ENCODE data around the gene STX5. TPM values are rescaled to one million over a fixed set of nuclear protein-coding genes. Genes with fewer than 3 reads are reported as not detected.
A peak's percentile ranks its signal among the peaks of the same experiment; 100 is the strongest.

The STX5 gene
- total and polyA plus RNA-seq, 10 of the 15 experiments (the other 5 are each of a cell fraction or from before 2014, with no cell fraction given): 3.8 to 35.4 (median 27.4) TPM

DNA sequence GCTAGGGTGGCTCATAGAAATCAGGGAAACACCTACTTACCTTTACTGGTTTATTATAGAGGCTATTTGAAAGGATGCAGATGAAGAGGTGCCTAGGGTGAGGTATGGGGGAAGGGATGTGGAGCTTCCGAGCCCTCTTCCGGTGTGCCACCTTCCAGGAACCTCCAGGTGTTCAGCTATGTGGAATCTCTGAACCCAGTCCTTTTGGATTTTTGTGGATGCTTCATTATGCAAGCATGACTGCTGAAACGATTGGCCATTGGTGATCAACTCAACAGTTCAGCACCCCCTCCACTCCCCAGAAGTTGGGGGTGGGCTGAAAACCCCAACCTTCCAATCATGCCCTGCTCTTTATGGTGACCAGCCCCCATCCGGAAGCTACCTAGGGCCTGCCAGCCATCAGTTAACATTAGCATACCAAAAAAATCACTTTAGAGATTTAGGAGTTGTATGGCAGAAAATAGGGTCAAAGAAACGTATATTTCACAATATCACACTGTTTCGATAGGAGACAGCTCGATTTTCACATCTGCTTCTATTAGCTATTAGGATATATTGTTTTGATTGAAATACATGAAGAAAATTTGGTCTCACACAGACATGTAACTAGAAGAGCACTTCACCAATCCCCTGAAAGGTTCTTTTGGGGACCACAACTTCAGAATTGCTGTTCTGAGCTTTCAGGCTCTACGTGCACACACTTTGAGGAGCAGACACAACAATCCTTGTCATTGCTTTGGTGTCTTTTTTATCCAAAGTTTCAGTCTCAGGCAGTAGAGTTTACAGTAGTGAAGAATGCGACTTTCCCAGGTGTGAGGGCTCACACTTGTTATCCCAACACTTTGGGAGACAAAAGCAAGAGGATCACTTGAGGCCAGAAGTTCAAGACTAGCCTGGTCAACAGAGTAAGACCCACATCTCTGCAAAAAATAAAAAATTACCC is 73.7 kb downstream of the STX5 start:
- Histone ChIP-seq H2AFZ (ENCODE audit: control insufficient read depth, low read depth, low read length) (no peak overlapping the region), H4K20me1 (ENCODE audit: control insufficient read depth, insufficient read depth) (no peaks in the 10 kb centered on the region), H3K9me3 (replicated peaks; ENCODE audit: control insufficient read depth, insufficient read depth, low read length) (no peaks in the 10 kb centered on the region), H3K4me3 (no peak overlapping the region), H3K27me3 (replicated peaks in 1 of 2; ENCODE audit: control insufficient read depth in 2 of 2, insufficient read depth in 2 of 2, low read length in 1 of 2) (no peaks in the 10 kb centered on the region), H3K4me1 (ENCODE audit: control insufficient read depth, insufficient read depth, low read length) (peaks cover 5% of the 10 kb centered on the region), H3K4me2 (ENCODE audit: control insufficient read depth, insufficient read depth) (no peak overlapping the region), H3K9ac (ENCODE audit: control insufficient read depth, insufficient read depth, low read length) (no peak overlapping the region), H3K36me3 (ENCODE audit: control insufficient read depth in 2 of 2, insufficient read depth in 2 of 2, low read length in 1 of 2) (no peaks in the 10 kb centered on the region), H3K79me2 (ENCODE audit: control insufficient read depth, insufficient read depth, low read length) (peaks cover 15% of the 10 kb centered on the region), H3K27ac (ENCODE audit: control insufficient read depth, insufficient read depth) (no peak overlapping the region)
- in situ Hi-C loops (cut with MboI) (no loop called here), intact Hi-C loops (cut with micrococcal nuclease; ENCODE audit: unreplicated experiment) (no loop called here)
- CTCF ChIA-PET: interaction anchor here (0.7 to 1.2 kb wide), 2 partner anchors 28 to 215 kb away, joined by 3 to 4 read pairs; no protein-coding TSS in a partner anchor
- no TSS peak for BruUV-seq (replicated peaks)
- WGBS (ENCODE audit: insufficient coverage, insufficient replicate concordance, low lambda C conversion rate, missing lambda C conversion rate): 57% methylated on average over 9 of the region's 9 CpGs
- POLR2A ChIA-PET: interaction anchor here (0.5 to 2.4 kb wide), 5 partner anchors 11 to 210 kb away, joined by 3 to 17 read pairs (median 4); partner anchors contain the start of gene TTC9C
- SMC1A ChIA-PET (ENCODE audit: uncharacterized antibody, unreplicated experiment): interaction anchor here (1.5 to 2.1 kb wide), 3 partner anchors 10 to 64 kb away, joined by 3 to 5 read pairs (median 4); no protein-coding TSS in a partner anchor
- ATAC-seq (no peak), DNase-seq (ENCODE audit: low read depth, low spot score) (no peak), FAIRE-seq (no peak)
- RAD21 ChIA-PET (ENCODE audit: unreplicated experiment): interaction anchor here (0.7 to 0.9 kb wide), 4 partner anchors 12 to 333 kb away, joined by 3 read pairs; partner anchors contain the start of genes HNRNPUL2 and TAF6L
- TF ChIP-seq, protein P1, sequence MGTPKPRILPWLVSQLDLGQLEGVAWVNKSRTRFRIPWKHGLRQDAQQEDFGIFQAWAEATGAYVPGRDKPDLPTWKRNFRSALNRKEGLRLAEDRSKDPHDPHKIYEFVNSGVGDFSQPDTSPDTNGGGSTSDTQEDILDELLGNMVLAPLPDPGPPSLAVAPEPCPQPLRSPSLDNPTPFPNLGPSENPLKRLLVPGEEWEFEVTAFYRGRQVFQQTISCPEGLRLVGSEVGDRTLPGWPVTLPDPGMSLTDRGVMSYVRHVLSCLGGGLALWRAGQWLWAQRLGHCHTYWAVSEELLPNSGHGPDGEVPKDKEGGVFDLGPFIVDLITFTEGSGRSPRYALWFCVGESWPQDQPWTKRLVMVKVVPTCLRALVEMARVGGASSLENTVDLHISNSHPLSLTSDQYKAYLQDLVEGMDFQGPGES (IDR thresholded peaks at IDR 0.05): no peak
- no peak for TF ChIP-seq ZZZ3 (IDR thresholded peaks at IDR 0.05; ENCODE audit: control insufficient read depth, insufficient read length, low read depth)

Small RNA genes lying within 50 kb of the gene (microRNA-seq; reads per million reads assigned to microRNA genes)
- gene MIR6514 (2.6 reads per million, percentile 11 among the genes with 10 or more reads in this experiment), gene MIR6748 (not detected)

Small RNA genes lying within 50 kb of the gene (small RNA-seq; reads per million reads assigned to genes)
- 0.47 reads per million, percentile 7 among the genes with 10 or more reads in this experiment for gene MIR6514
- gene RF00099: not detected
- gene RNU6-118P: not detected
- gene SNORD22: not detected
- gene SNORD26: not detected
- gene SNORD27: not detected
- not detected for gene SNORD28
- 7,315 reads per million, percentile 100 among the genes with 10 or more reads in this experiment for gene SNORD30

Other genes with a start within 250 kb of the STX5 start
Only the 7 nearest of the 29 such genes appear.
- gene TAF6L, start 60.7 kb downstream of the STX5 start, total RNA-seq (2014; rRNA removed): 24.3 and 27.6 TPM in 2 replicates
- 12.8 and 13.6 TPM in 2 replicates for gene TAF6L, start 60.7 kb downstream of the STX5 start, total RNA-seq (2014; rRNA removed; fragmentation: Illumina TruSeq; extraction: Trizol)
- gene TAF6L, start 60.7 kb downstream of the STX5 start, total RNA-seq (2021): 25.3 and 26.9 TPM in 2 replicates
- 9.3 and 18.0 TPM in 2 replicates for gene TAF6L, start 60.7 kb downstream of the STX5 start, polyA plus RNA-seq (2011; rRNA removed)
- 4.5 and 15.0 TPM in 2 replicates for gene TAF6L, start 60.7 kb downstream of the STX5 start, polyA plus RNA-seq (2014; fragmentation: Illumina TruSeq; extraction: Trizol)
- under 1 TPM; 0.15 to 0.39 TPM for gene TAF6L, start 60.7 kb downstream of the STX5 start, polyA plus RNA-seq (2014; fragmentation: Nextera tagmentation; extraction: Ambion mirVana)
- gene TAF6L, start 60.7 kb downstream of the STX5 start, polyA plus RNA-seq (2014; rRNA removed): 34.6 and 35.6 TPM in 2 replicates
- 10 to 100 TPM; 19.9 to 23.6 TPM for gene TAF6L, start 60.7 kb downstream of the STX5 start, polyA plus RNA-seq (2016; fragmentation: Nextera tagmentation; extraction: Ambion mirVana)
- gene TMEM179B, start 44.6 kb downstream of the STX5 start, total RNA-seq (2014; rRNA removed): 49.1 and 49.8 TPM in 2 replicates
- gene TMEM179B, start 44.6 kb downstream of the STX5 start, total RNA-seq (2014; rRNA removed; fragmentation: Illumina TruSeq; extraction: Trizol): 25.5 and 25.6 TPM in 2 replicates
- gene TMEM179B, start 44.6 kb downstream of the STX5 start, total RNA-seq (2021): 25.1 and 26.0 TPM in 2 replicates
- 12.4 and 21.7 TPM in 2 replicates for gene TMEM179B, start 44.6 kb downstream of the STX5 start, polyA plus RNA-seq (2011; rRNA removed)
- 34.9 and 36.3 TPM in 2 replicates for gene TMEM179B, start 44.6 kb downstream of the STX5 start, polyA plus RNA-seq (2014; fragmentation: Illumina TruSeq; extraction: Trizol)
- 10 to 100 TPM; 57.8 to 62.8 TPM for gene TMEM179B, start 44.6 kb downstream of the STX5 start, polyA plus RNA-seq (2014; fragmentation: Nextera tagmentation; extraction: Ambion mirVana)
- 32.8 and 46.8 TPM in 2 replicates for gene TMEM179B, start 44.6 kb downstream of the STX5 start, polyA plus RNA-seq (2014; rRNA removed)
- gene TMEM179B, start 44.6 kb downstream of the STX5 start, polyA plus RNA-seq (2016; fragmentation: Nextera tagmentation; extraction: Ambion mirVana): 10 to 100 TPM; 65.3 to 82.4 TPM
- gene TMEM223, start 40.0 kb downstream of the STX5 start, total RNA-seq (2014; rRNA removed): 21.4 and 25.0 TPM in 2 replicates
- gene TMEM223, start 40.0 kb downstream of the STX5 start, total RNA-seq (2014; rRNA removed; fragmentation: Illumina TruSeq; extraction: Trizol): 11.7 and 12.3 TPM in 2 replicates
- gene TMEM223, start 40.0 kb downstream of the STX5 start, total RNA-seq (2021): 15.3 and 16.4 TPM in 2 replicates
- 7.2 and 9.9 TPM in 2 replicates for gene TMEM223, start 40.0 kb downstream of the STX5 start, polyA plus RNA-seq (2011; rRNA removed)
- gene TMEM223, start 40.0 kb downstream of the STX5 start, polyA plus RNA-seq (2014; fragmentation: Illumina TruSeq; extraction: Trizol): 9.5 and 11.1 TPM in 2 replicates
- gene TMEM223, start 40.0 kb downstream of the STX5 start, polyA plus RNA-seq (2014; fragmentation: Nextera tagmentation; extraction: Ambion mirVana): 10 to 100 TPM in 1 of 2 experiments, 1 to 10 TPM in 1; 5.3 to 10.5 TPM
- gene TMEM223, start 40.0 kb downstream of the STX5 start, polyA plus RNA-seq (2014; rRNA removed): 24.7 and 27.0 TPM in 2 replicates
- 10 to 100 TPM; 32.7 to 33.2 TPM for gene TMEM223, start 40.0 kb downstream of the STX5 start, polyA plus RNA-seq (2016; fragmentation: Nextera tagmentation; extraction: Ambion mirVana)
- gene NXF1, start 26.6 kb downstream of the STX5 start, total RNA-seq (2014; rRNA removed): 30.6 and 31.8 TPM in 2 replicates
- 22.4 and 28.0 TPM in 2 replicates for gene NXF1, start 26.6 kb downstream of the STX5 start, total RNA-seq (2014; rRNA removed; fragmentation: Illumina TruSeq; extraction: Trizol)
- gene NXF1, start 26.6 kb downstream of the STX5 start, total RNA-seq (2021): 51.8 and 56.2 TPM in 2 replicates
- 8.9 and 20.7 TPM in 2 replicates for gene NXF1, start 26.6 kb downstream of the STX5 start, polyA plus RNA-seq (2011; rRNA removed)
- gene NXF1, start 26.6 kb downstream of the STX5 start, polyA plus RNA-seq (2014; fragmentation: Illumina TruSeq; extraction: Trizol): 74.9 and 84.9 TPM in 2 replicates
- 10 to 100 TPM; 23.4 to 37.5 TPM for gene NXF1, start 26.6 kb downstream of the STX5 start, polyA plus RNA-seq (2014; fragmentation: Nextera tagmentation; extraction: Ambion mirVana)
- gene NXF1, start 26.6 kb downstream of the STX5 start, polyA plus RNA-seq (2014; rRNA removed): 43.7 and 64.1 TPM in 2 replicates
- gene NXF1, start 26.6 kb downstream of the STX5 start, polyA plus RNA-seq (2016; fragmentation: Nextera tagmentation; extraction: Ambion mirVana): 10 to 100 TPM; 71.7 to 75.5 TPM
- gene TEX54, start 790 bp upstream of the STX5 start, total RNA-seq (2014; rRNA removed): 0.68 TPM in 1 of 2 replicates, not detected in the other
- gene TEX54, start 790 bp upstream of the STX5 start, total RNA-seq (2014; rRNA removed; fragmentation: Illumina TruSeq; extraction: Trizol): not detected in 2 replicates
- not detected in 2 replicates for gene TEX54, start 790 bp upstream of the STX5 start, total RNA-seq (2021)
- gene TEX54, start 790 bp upstream of the STX5 start, polyA plus RNA-seq (2011; rRNA removed): not detected in 2 replicates
- not detected in 2 replicates for gene TEX54, start 790 bp upstream of the STX5 start, polyA plus RNA-seq (2014; fragmentation: Illumina TruSeq; extraction: Trizol)
- not detected for gene TEX54, start 790 bp upstream of the STX5 start, polyA plus RNA-seq (2014; fragmentation: Nextera tagmentation; extraction: Ambion mirVana)
- gene TEX54, start 790 bp upstream of the STX5 start, polyA plus RNA-seq (2014; rRNA removed): not detected in 2 replicates
- under 1 TPM; 0.38 to 0.51 TPM for gene TEX54, start 790 bp upstream of the STX5 start, polyA plus RNA-seq (2016; fragmentation: Nextera tagmentation; extraction: Ambion mirVana)
- gene WDR74, start 7.5 kb upstream of the STX5 start, total RNA-seq (2014; rRNA removed): 101 and 103 TPM in 2 replicates
- gene WDR74, start 7.5 kb upstream of the STX5 start, total RNA-seq (2014; rRNA removed; fragmentation: Illumina TruSeq; extraction: Trizol): 54.4 and 58.0 TPM in 2 replicates
- gene WDR74, start 7.5 kb upstream of the STX5 start, total RNA-seq (2021): 63.8 and 72.3 TPM in 2 replicates
- gene WDR74, start 7.5 kb upstream of the STX5 start, polyA plus RNA-seq (2011; rRNA removed): 36.2 and 54.3 TPM in 2 replicates
- gene WDR74, start 7.5 kb upstream of the STX5 start, polyA plus RNA-seq (2014; fragmentation: Illumina TruSeq; extraction: Trizol): 34.5 and 54.3 TPM in 2 replicates
- gene WDR74, start 7.5 kb upstream of the STX5 start, polyA plus RNA-seq (2014; fragmentation: Nextera tagmentation; extraction: Ambion mirVana): 10 to 100 TPM; 18.2 to 54.5 TPM
- 86.6 and 99.0 TPM in 2 replicates for gene WDR74, start 7.5 kb upstream of the STX5 start, polyA plus RNA-seq (2014; rRNA removed)
- 10 to 100 TPM; 63.4 to 74.4 TPM for gene WDR74, start 7.5 kb upstream of the STX5 start, polyA plus RNA-seq (2016; fragmentation: Nextera tagmentation; extraction: Ambion mirVana)
- 143 and 147 TPM in 2 replicates for gene SLC3A2, start 48.8 kb upstream of the STX5 start, total RNA-seq (2014; rRNA removed)
- gene SLC3A2, start 48.8 kb upstream of the STX5 start, total RNA-seq (2014; rRNA removed; fragmentation: Illumina TruSeq; extraction: Trizol): 72.2 and 79.6 TPM in 2 replicates
- 113 and 114 TPM in 2 replicates for gene SLC3A2, start 48.8 kb upstream of the STX5 start, total RNA-seq (2021)
- gene SLC3A2, start 48.8 kb upstream of the STX5 start, polyA plus RNA-seq (2011; rRNA removed): 127 and 134 TPM in 2 replicates
- gene SLC3A2, start 48.8 kb upstream of the STX5 start, polyA plus RNA-seq (2014; fragmentation: Illumina TruSeq; extraction: Trizol): 79.7 and 80.9 TPM in 2 replicates
- 10 to 100 TPM in 1 of 2 experiments, 1 to 10 TPM in 1; 6.9 to 17.0 TPM for gene SLC3A2, start 48.8 kb upstream of the STX5 start, polyA plus RNA-seq (2014; fragmentation: Nextera tagmentation; extraction: Ambion mirVana)
- gene SLC3A2, start 48.8 kb upstream of the STX5 start, polyA plus RNA-seq (2014; rRNA removed): 98.0 and 105 TPM in 2 replicates
- 100 to 1,000 TPM; 148 to 158 TPM for gene SLC3A2, start 48.8 kb upstream of the STX5 start, polyA plus RNA-seq (2016; fragmentation: Nextera tagmentation; extraction: Ambion mirVana)